GM23248 (cell line): ENCODE data around the gene IFI27L1. TPM values are rescaled to one million over a fixed set of nuclear protein-coding genes. Genes with fewer than 3 reads are reported as not detected.

ENCODE experiments used
- DNase-seq: peaks from one replicate; pipeline ENCODE4 v3.0.0-alpha.2; 2015
- H2AFZ ChIP-seq: fragments of 200-600 bp; sonication (generic); 2 replicates; pipeline ENCODE4 v1.6.1; 2016; ENCODE audit warnings: antibody characterized with exemption
- H3F3A ChIP-seq: fragments of 200-600 bp; sonication (generic); 2 replicates; pipeline ENCODE4 v1.6.1; 2016; ENCODE audit warnings: mild to moderate bottlenecking, antibody characterized with exemption, mixed run types; ENCODE audit not compliant: insufficient read depth
- H3K27ac ChIP-seq: fragments of 200-600 bp; sonication (generic); 2 replicates; pipeline ENCODE4 v1.5.1; 2016; ENCODE audit warnings: mild to moderate bottlenecking
- H3K27me3 ChIP-seq: fragments of 200-600 bp; sonication (generic); replicated peaks from 2 replicates; pipeline ENCODE4 v1.6.1; 2016; ENCODE audit warnings: mild to moderate bottlenecking; ENCODE audit not compliant: insufficient read depth
- H3K36me3 ChIP-seq: fragments of 200-600 bp; sonication (generic); 2 replicates; pipeline ENCODE4 v1.6.1; 2016; ENCODE audit warnings: low read depth, mild to moderate bottlenecking
- H3K4me1 ChIP-seq: fragments of 200-600 bp; sonication (generic); 2 replicates; pipeline ENCODE4 v1.6.1; 2016; ENCODE audit warnings: mild to moderate bottlenecking; ENCODE audit not compliant: insufficient read depth
- H3K4me2 ChIP-seq: fragments of 200-600 bp; sonication (generic); one replicate; pipeline ENCODE4 v1.6.1; 2016; ENCODE audit warnings: mild to moderate bottlenecking; ENCODE audit not compliant: unreplicated experiment
- H3K4me3 ChIP-seq: fragments of 200-600 bp; sonication (generic); 2 replicates; pipeline ENCODE4 v1.5.1; 2016; ENCODE audit warnings: mild to moderate bottlenecking
- H3K79me2 ChIP-seq: fragments of 200-600 bp; sonication (generic); 2 replicates; pipeline ENCODE4 v1.6.1; 2016; ENCODE audit warnings: mild to moderate bottlenecking; ENCODE audit not compliant: insufficient read depth
- H3K9ac ChIP-seq: fragments of 200-600 bp; sonication (generic); 2 replicates; pipeline ENCODE4 v1.6.1; 2016; ENCODE audit warnings: mild to moderate bottlenecking
- H3K9me2 ChIP-seq: fragments of 200-600 bp; sonication (generic); 2 replicates; pipeline ENCODE4 v1.6.1; 2016; ENCODE audit warnings: mixed run types, mild to moderate bottlenecking, moderate library complexity; ENCODE audit not compliant: insufficient read depth
- H3K9me3 ChIP-seq: fragments of 200-600 bp; sonication (generic); one replicate; pipeline ENCODE4 v1.6.1; 2017; ENCODE audit warnings: low read depth
- H4K20me1 ChIP-seq: fragments of 200-600 bp; sonication (generic); 2 replicates; pipeline ENCODE4 v1.6.0; 2016; ENCODE audit not compliant: insufficient read depth
- EZH2 ChIP-seq: fragments of 200-600 bp; sonication (generic); IDR thresholded peaks from 2 replicates; pipeline ENCODE4 v1.6.1; 2018; ENCODE audit warnings: antibody characterized with exemption, mild to moderate bottlenecking; ENCODE audit not compliant: insufficient read depth, poor library complexity, severe bottlenecking
- EZH2phosphoT487 ChIP-seq: fragments of 200-600 bp; sonication (generic); IDR thresholded peaks from 2 replicates; pipeline ENCODE4 v1.6.1; 2018; ENCODE audit warnings: antibody characterized with exemption, moderate library complexity, mild to moderate bottlenecking, low read depth; ENCODE audit not compliant: insufficient read depth
- WGBS, 2 experiments: methylation state at CpG; one replicate each; pipeline ENCODE4 v1.1.6; 2015 to 2017; ENCODE audit warnings: low lambda C conversion rate in 2 of 2, low coverage in 1 of 2; ENCODE audit errors: missing lambda C conversion rate in 2 of 2; 5-methylcytosine and 5-hydroxymethylcytosine counted together
- in situ Hi-C: fragments of 300-500 bp; cut with MboI; formaldehyde crosslinking; loops from 2 replicates; pipeline ENCODE4 v1.15.0; 2020
- polyA plus RNA-seq: library from polyadenylated mRNA; unstranded; fragments of >200 nt; fragmentation: Nextera tagmentation; extraction: Ambion mirVana; gene quantifications from 2 replicates; pipeline ENCODE4 v1.2.1, GENCODE V29; 2016
- total RNA-seq: library from RNA; depleted of rRNA; stranded (reverse); fragments of >200 nt; shearing (Covaris generic); gene quantifications from 2 replicates; pipeline ENCODE4 v1.2.3, GENCODE V29; 2014

IFI27L1 gene
- total and polyA plus RNA-seq, 2 experiments from 2014 or later, result 13.5 to 32.6 TPM

DNA sequence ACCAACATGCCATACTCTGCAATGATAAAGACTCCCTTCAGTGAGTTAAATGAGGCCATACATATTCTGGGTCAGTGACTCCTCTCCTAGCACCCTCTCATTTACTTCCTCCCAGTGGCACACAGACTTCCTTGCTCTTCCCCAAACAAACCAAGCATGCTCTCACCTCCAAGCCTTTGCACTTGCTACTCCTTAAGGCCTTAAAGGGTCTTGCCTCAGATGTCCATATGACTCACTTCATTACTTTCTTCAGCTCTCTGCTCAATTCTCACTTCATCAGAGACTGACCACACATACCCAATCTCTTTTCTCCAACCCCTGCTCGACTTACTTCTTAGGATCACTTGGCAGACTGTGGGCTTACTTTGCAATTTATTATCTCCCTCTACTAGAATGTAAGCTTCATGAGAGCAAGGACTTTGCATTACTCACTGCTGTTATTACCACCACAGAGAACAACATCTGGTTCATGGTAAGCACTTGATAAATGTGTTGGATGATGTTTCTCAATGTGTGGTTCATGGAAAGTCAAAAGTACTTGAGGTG is 22.9 kb upstream of the IFI27L1 start:
- no peaks in the 10 kb centered on the region for H3K27me3 ChIP-seq
- H3K9me2 ChIP-seq, result no peaks in the 10 kb centered on the region
- no peak overlapping the region for H3K4me2 ChIP-seq
- peaks cover 17% of the 10 kb centered on the region; the same call in 1 of the 2 replicates for H4K20me1 ChIP-seq
- H2AFZ ChIP-seq, result no peak overlapping the region
- no peak overlapping the region for H3K27ac ChIP-seq
- peaks cover 77% of the 10 kb centered on the region for H3K79me2 ChIP-seq
- H3K36me3 ChIP-seq, result peaks cover 65% of the 10 kb centered on the region
- 97% methylated on average over 1 of the region's 1 CpG for WGBS, 2 experiments
- H3K4me3 ChIP-seq, result no peak overlapping the region
- peaks cover 13% of the 10 kb centered on the region for H3K4me1 ChIP-seq
- in situ Hi-C loops, result no loop called here
- TF ChIP-seq EZH2phosphoT487, result no peak
- TF ChIP-seq EZH2, result no peak
- no peak overlapping the region for H3K9ac ChIP-seq
- no peak for DNase-seq
- no peaks in the 10 kb centered on the region for H3K9me3 ChIP-seq
- H3F3A ChIP-seq, result peaks cover 13% of the 10 kb centered on the region; the same call in 1 of the 2 replicates

DNA sequence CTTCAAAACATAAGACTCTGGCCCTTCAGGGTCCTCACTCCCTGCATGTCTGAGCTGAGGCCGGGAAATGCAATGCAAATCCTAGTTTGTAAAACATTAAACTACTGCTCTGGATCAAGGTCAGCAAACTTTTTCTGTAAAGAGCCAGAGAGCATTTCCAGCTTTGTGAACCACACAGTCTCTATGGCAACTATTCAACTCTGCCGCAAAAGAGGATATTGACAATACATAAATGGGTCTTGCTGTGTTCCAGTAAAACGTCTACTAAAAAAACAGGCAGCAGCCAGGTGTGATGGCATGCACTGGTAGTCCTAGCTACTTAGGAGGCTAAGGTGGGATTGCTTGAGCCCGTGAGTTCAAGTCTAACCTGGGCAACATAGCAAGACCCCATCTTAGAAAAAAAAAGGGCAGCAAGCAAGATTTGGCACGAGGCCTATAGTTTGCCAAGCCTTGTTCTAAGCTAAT is 22.4 kb upstream of the IFI27L1 start:
- no peak overlapping the region for H3K9ac ChIP-seq
- peaks cover 18% of the 10 kb centered on the region for H3K4me1 ChIP-seq
- H3K4me3 ChIP-seq, result no peak overlapping the region
- H3K4me2 ChIP-seq, result no peak overlapping the region
- H2AFZ ChIP-seq, result no peak overlapping the region
- in situ Hi-C loops, result no loop called here
- TF ChIP-seq EZH2phosphoT487, result no peak
- no peak for TF ChIP-seq EZH2
- H3K79me2 ChIP-seq, result peaks cover 82% of the 10 kb centered on the region
- peaks cover 17% of the 10 kb centered on the region; the same call in 1 of the 2 replicates for H4K20me1 ChIP-seq
- no peaks in the 10 kb centered on the region for H3K27me3 ChIP-seq
- peaks cover 16% of the 10 kb centered on the region; the same call in 1 of the 2 replicates for H3F3A ChIP-seq
- WGBS, 2 experiments, result 94 to 99% methylated on average over 5 of the region's 5 CpGs
- DNase-seq, result no peak
- H3K9me3 ChIP-seq, result no peaks in the 10 kb centered on the region
- H3K27ac ChIP-seq, result no peak overlapping the region
- H3K36me3 ChIP-seq, result peaks cover 65% of the 10 kb centered on the region
- no peaks in the 10 kb centered on the region for H3K9me2 ChIP-seq

DNA sequence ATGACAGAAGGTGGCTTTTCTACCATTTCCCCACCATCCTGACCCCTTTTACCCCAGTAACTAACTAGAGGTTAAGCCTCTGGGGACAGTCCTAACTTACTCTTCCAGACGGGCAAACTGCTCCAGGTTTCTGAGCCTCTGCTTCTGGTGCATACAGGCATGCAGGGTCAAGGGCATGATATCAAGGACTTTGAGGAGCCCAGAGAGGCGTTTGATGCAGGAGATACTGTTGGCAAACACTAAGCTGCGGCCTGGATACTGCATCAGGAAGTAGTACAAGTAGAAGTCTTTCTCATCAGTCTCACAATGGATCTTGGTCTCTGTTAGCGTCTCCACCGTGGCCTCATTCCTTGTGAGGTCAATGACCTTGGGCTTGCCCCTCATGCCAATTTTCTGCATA is 21.1 kb upstream of the IFI27L1 start:
- Histone ChIP-seq H3K27ac (no peak overlapping the region), H3K4me2 (no peak overlapping the region), H3K4me3 (no peak overlapping the region), H2AFZ (no peak overlapping the region), H3K9me3 (no peaks in the 10 kb centered on the region), H3K9ac (no peak overlapping the region), H4K20me1 (peaks cover 17% of the 10 kb centered on the region; the same call in 1 of the 2 replicates), H3K9me2 (no peaks in the 10 kb centered on the region), H3K79me2 (peaks cover 95% of the 10 kb centered on the region), H3K36me3 (peaks cover 58% of the 10 kb centered on the region), H3F3A (peaks cover 16% of the 10 kb centered on the region; the same call in 1 of the 2 replicates), H3K4me1 (peaks cover 18% of the 10 kb centered on the region), H3K27me3 (no peaks in the 10 kb centered on the region)
- in situ Hi-C loops, result no loop called here
- WGBS, 2 experiments, result 81 to 85% methylated on average over 5 of the region's 5 CpGs
- DNase-seq, result no peak
- no peak for TF ChIP-seq EZH2
- TF ChIP-seq EZH2phosphoT487, result no peak

DNA sequence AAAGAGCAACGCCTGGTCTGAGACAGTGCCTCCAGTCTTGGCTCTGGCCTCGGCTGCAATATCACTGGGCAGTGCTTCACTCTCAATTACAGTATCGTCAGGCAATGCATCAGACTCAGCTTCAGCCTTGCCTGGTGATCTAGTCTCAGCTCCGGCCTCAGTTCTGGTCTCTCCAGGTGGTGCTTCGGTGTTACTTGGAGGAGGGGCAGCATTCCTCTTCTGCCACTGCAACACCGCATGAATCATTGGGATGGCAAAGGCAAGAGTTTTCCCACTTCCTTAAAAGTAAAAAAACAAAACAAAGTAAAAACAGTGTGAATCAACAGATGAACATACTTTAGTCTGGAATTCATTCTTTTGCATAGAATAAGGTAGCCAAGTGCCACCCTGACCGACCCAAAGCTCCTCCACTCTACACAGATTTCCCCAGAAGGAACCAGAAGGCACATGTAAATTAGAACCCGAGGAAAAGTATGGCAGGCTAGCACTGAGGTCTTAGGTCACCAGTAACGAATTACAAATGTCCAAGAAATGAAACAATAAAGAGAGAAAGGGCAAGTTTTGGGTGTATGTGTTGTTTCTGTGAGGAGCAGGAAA is 18.7 kb upstream of the IFI27L1 start:
- H3K4me3 ChIP-seq, result peak overlapping the region; percentile 49
- H2AFZ ChIP-seq, result no peak overlapping the region
- peaks cover 97% of the 10 kb centered on the region for H3K79me2 ChIP-seq
- no peaks in the 10 kb centered on the region for H3K9me2 ChIP-seq
- H3K9ac ChIP-seq, result peak overlapping the region; percentile 20; the same call in 1 of the 2 replicates
- H3F3A ChIP-seq, result peaks cover 16% of the 10 kb centered on the region; the same call in 1 of the 2 replicates
- no peaks in the 10 kb centered on the region for H3K9me3 ChIP-seq
- H4K20me1 ChIP-seq, result peaks cover 17% of the 10 kb centered on the region; the same call in 1 of the 2 replicates
- TF ChIP-seq EZH2, result no peak
- peak overlapping the region; percentile 57 for H3K27ac ChIP-seq
- DNase-seq, result peak; percentile 73
- peaks cover 39% of the 10 kb centered on the region for H3K36me3 ChIP-seq
- in situ Hi-C loops, result no loop called here
- H3K4me1 ChIP-seq, result peaks cover 18% of the 10 kb centered on the region
- 32 to 34% methylated on average over 9 of the region's 9 CpGs for WGBS, 2 experiments
- no peaks in the 10 kb centered on the region for H3K27me3 ChIP-seq
- H3K4me2 ChIP-seq, result peak overlapping the region; percentile 67
